GM19351 (cell line): Measurements from ENCODE around the gene PRKN.

Source experiments
- ATAC-seq: cut with Tn5 transposase; IDR thresholded peaks from one replicate; pipeline ENCODE4 v1.9.1; 2021; ENCODE audit warnings: mild to moderate bottlenecking, moderate library complexity; ENCODE audit not compliant: unreplicated experiment

PRKN gene

DNA sequence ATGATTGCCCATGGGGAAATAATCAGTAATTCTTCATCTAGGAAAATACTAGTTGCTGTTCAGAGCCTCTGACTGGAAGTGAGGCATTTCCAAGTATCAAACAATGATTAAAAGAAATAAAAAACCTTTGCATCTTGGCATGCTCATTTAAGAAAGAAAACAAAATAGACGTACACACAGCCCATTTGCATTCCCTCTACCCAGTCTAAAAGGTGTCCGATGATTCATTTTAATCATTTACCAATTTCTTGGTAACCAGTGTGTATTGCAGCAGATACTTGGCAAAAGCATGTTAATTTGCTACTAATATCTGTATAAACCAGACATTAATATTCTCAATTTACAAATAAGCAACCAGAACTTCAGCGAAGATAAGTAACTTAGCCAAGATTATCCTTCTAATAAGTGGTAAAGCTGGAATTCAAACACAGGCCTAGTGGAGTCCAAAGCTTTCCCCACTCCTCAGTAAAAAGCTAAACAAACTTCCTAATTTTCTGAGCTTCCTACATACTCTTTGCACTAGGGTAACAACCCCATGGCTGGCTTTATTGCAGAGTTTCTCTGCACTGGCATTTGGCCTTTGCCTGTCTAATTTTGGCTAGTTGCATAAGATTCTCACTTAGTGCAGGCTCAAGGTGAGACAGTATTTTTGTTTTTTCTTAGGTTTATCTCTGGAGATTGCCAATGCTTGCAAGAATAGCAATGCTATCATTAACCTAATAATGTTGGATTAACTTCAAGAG, 338.1 kb downstream of the PRKN start:
- ATAC-seq, result no peak

GRCh38 chr6:162388383-162388777, 339.2 kb downstream of the PRKN start:
- no peak for ATAC-seq

DNA sequence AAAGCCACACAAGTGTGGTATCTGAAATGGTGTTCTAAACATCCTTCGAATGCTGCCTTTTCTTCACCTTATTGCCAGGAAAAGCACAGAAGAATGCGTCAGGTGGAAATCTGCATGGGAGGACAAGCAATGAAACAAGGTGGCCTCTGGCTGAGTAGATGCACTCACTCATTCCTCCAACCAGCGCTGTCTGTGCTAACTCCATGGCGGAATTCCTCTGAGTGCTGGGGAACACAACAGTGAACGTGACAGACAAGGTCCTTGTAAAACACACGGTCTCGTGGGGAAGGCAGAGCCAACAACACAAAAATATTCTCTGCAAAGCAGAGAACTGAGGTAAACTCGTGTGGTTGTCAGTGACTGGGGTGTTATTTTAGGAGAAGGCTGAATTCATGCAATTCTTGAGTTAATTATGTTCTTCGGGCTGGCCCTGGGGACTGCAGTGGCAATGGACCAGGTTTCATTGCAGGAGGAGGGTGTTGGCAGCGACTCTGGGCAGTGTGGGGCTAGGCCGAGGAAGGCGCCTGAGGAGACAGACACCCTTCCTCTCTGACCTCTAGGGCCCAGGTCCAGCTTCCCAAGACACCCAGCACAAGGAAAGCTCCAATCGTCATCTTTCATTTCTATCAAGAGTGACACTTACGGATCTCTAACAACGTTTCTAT, 339.7 kb downstream of the PRKN start:
- ATAC-seq, result no peak

DNA sequence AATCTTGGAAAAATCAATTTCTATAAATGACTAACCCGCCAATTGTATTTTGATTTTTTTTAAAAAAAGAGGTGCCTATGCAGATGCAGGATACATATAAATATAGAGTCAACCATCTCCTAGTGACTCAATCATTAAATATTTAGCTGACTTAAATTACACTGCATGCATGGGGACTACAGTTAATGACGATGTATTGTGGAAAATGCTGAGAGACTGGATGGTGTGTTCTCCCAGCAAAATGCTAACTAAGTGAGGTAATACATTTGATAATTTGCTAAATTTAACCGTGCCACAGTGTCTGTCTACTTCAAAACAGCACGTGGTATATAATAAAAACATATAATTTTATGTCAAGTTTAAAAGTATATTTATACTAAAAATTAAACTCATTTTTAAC, 341.6 kb downstream of the PRKN start:
- no peak for ATAC-seq

- no peak for ATAC-seq
These were observed 347.7 kb downstream of the PRKN start for GRCh38 chr6:162379757-162380409.

DNA sequence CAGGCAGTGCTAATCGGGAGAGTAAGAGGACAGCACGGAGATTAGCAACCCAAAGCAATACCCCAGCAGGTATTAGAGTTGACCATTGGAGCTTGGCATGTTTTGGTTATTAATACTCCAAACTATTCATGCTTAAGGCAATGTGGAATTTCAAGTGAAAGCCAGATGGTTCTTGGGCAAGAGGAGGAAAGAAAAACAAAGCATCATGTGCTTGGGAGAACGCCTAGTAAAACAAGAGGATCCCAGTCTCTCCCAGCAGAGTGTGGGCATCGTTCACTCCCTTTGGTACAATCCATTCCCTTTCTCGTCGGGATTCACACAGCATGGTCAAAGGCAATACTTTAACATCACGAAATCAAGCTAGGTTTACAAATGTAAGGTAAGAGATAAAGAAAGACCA, 349.8 kb downstream of the PRKN start:
- no peak for ATAC-seq

DNA sequence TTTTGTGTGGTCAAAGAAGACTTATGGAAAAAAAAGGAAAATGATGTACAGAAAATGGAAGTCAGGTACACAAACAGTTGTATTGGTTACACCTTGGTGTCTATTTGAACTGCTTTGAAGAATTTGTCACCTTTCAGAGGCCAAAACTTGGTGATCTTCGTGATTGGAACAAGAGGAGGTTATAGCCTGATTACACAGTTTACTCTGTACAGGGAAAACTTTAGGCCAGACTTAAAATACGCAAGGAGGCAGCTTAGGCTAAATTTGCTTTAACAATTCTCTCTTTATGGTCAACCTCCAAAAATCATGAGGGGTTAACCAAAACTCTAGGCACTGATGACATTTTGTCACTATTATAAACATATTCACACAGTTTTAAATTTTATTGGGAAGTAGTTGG, 353.7 kb downstream of the PRKN start:
- ATAC-seq, result no peak

DNA sequence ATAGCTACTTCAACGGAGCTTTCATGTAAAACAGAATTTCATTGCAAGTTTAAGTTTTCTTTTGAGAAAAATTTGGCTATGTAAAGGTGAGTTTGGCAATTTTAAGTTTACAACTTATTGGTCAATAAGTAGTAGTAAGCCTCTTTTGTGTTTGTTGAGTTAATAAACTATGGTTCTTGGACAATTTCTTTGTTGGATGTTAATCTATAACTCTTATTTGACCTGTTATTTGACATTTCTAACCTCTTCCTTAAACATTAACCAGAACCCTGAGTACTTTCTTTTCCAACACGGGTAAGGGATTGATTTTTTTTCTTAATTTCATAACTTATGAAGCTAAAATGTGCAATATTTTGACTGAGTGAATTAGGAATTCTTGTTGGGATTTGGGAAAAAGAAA, 354.4 kb downstream of the PRKN start:
- ATAC-seq, result no peak

GRCh38 chr6:162372106-162372505, 355.5 kb downstream of the PRKN start:
- ATAC-seq, result no peak

GRCh38 chr6:162371121-162371520, 356.4 kb downstream of the PRKN start:
- ATAC-seq, result no peak

DNA sequence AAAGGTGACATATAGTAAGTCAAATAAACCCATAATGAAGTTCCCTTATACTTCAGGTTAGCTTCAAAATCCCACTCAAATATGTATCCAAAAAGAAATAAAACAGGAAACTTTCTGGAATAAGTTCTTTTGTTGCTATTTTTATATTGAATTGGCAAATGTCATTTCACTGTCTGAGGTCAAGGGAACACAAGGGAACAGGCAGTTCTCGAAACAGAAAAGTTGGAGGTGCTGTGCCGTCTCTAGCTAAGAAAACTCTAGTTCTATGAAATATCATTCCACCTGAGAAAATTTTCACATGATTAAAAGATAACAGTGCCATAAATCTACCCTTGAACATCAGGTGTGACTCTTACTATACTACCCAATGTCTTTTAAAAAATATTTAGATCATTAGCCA, 358.5 kb downstream of the PRKN start:
- no peak for ATAC-seq

DNA sequence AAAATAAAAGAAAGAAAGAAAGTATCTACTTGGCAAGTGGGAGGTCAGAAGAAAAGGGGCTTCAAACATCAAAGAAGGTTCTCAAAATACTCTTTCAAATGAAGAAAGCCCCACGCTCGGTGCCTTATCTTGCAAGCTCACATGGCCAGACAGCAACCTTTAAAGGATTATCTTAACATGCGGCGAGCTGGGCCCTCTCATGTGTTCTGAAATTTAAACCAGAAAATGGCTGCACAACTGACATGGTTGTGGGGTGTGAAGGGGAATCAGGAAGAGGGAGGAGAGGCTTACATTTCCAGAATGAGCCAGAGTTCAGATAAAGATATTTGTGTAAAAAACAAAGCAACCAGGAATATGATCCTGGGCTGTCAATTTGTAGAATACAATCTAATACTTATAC, 363.1 kb downstream of the PRKN start:
- no peak for ATAC-seq

- no peak for ATAC-seq
These were observed 363.8 kb downstream of the PRKN start for GRCh38 chr6:162363757-162364156.

- no peak for ATAC-seq
These were observed 366.5 kb downstream of the PRKN start for GRCh38 chr6:162360901-162361567.

- no peak for ATAC-seq
These were observed 368.9 kb downstream of the PRKN start for GRCh38 chr6:162358625-162359024.

GRCh38 chr6:162345051-162345511, 382.5 kb downstream of the PRKN start:
- ATAC-seq, result no peak

- ATAC-seq, result no peak
These were observed 382.9 kb downstream of the PRKN start for GRCh38 chr6:162344646-162345010.

GRCh38 chr6:162343936-162344645, 383.5 kb downstream of the PRKN start:
- ATAC-seq, result no peak

GRCh38 chr6:162343198-162343935, 384.2 kb downstream of the PRKN start:
- ATAC-seq, result no peak

GRCh38 chr6:162337412-162337811, 390.2 kb downstream of the PRKN start:
- no peak for ATAC-seq
